Measurements from ENCODE around the gene TMEM98.

Gene TMEM98

DNA sequence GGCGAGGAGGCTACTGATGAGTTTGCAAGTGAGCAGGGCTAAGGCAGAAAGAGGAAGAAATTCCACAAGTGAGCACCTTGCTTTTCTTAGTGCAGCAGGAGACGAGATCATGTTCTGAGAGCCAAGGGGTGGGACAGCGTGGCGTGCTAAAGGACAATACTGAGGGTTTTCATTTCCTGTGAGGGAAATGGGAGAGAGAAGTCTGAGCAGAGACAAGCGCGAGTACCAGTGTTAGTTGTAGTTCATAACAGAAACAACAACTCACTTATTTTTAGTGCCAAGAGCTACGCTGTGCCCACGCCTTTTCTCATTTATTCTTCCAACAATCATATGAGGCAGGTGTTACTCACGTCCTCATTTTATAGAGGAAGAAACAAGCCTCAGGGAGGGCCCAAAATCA lies 66.0 kb downstream of the TMEM98 start:
- no peak for TF ChIP-seq ZNF8 (CRISPR knock-in tag; IDR thresholded peaks at IDR 0.05)
- no peak for TF ChIP-seq ZFP30 (CRISPR knock-in tag; IDR thresholded peaks at IDR 0.05)
- no peak for TF ChIP-seq ARNTL (CRISPR knock-in tag; IDR thresholded peaks at IDR 0.05; ENCODE audit: borderline replicate concordance, low read depth)

More for the DNA sequence above, 66.0 kb downstream of the TMEM98 start:
- no peak for ATAC-seq

Measured in SK-N-SH treated with all-trans-retinoic acid at 6 μM for 48 hours (cell line).